Measurements from ENCODE around the gene WWP2. TPM values are rescaled to one million over a fixed set of nuclear protein-coding genes. Genes with fewer than 3 reads are reported as not detected.

The WWP2 gene
- total RNA-seq, 1 donor from 2014 or later = 16.9 TPM

DNA sequence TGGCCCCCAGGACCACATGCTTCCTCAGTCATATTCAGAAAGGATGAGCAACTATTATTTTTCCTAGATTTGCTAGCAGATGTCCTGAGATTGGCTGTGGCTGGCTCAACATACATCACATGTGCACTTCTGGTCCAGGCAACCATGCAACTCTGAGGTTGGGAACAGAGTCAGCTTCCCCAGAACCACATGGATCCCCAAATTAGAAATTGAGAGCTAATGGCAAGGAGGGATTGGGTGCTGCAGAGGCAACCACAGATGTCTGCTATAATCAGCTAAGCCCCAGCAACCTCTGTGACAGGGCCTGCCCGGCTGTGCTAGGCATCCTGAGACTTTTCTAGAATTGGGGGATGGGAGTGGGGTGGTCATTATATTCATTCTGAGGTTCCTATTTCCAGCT, 155.2 kb downstream of the WWP2 start:
- no peak for DNase-seq (ENCODE audit: low read depth)
- peak overlapping the region; percentile 25 for H3K4me3 ChIP-seq (ENCODE audit: low read depth, low read length)
- TF ChIP-seq, protein P1, sequence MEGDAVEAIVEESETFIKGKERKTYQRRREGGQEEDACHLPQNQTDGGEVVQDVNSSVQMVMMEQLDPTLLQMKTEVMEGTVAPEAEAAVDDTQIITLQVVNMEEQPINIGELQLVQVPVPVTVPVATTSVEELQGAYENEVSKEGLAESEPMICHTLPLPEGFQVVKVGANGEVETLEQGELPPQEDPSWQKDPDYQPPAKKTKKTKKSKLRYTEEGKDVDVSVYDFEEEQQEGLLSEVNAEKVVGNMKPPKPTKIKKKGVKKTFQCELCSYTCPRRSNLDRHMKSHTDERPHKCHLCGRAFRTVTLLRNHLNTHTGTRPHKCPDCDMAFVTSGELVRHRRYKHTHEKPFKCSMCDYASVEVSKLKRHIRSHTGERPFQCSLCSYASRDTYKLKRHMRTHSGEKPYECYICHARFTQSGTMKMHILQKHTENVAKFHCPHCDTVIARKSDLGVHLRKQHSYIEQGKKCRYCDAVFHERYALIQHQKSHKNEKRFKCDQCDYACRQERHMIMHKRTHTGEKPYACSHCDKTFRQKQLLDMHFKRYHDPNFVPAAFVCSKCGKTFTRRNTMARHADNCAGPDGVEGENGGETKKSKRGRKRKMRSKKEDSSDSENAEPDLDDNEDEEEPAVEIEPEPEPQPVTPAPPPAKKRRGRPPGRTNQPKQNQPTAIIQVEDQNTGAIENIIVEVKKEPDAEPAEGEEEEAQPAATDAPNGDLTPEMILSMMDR (conservative IDR thresholded peaks at IDR 0.05; ENCODE audit: low read depth, low read length) = no peak

DNA sequence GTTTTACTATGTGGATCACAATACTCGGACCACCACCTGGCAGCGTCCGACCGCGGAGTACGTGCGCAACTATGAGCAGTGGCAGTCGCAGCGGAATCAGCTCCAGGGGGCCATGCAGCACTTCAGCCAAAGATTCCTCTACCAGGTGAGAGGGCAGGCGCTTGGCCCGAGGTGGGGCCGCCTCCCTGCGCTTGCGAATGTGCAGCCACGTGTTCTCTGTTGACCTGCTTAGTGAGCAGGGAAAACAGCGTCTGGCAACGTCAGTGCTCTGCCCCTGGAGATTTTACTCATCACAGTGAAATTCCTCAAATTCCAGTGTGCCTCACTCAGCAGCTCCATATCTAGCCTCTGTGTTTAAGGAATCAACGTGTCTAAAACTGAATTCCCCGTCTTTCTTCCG, 155.6 kb downstream of the WWP2 start:
- TF ChIP-seq, protein P1 (conservative IDR thresholded peaks at IDR 0.05; ENCODE audit: low read depth, low read length) = no peak
- peak overlapping the region; percentile 25 for H3K4me3 ChIP-seq (ENCODE audit: low read depth, low read length)
- DNase-seq (ENCODE audit: low read depth) = peak; percentile 91

DNA sequence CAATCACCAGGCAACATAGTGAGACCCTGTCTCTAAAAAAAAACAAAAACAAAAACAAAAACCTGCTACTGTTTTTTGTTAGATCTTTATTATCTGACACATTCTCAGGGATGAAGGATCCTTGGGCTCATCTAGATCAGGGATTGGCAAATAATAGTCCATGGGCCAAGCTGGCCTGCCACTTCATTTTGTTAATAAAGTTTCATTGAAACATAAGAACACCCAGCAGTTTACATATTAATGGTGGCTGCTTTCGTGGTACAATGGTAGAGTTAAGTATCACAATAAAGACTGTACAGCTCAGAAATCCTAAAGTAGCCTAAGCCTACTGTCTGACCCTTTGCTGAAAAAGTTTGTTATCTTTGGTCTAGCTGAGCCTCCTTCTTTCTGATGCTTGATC, 156.1 kb downstream of the WWP2 start:
- no peak for DNase-seq (ENCODE audit: low read depth)
- peak overlapping the region; percentile 25 for H3K4me3 ChIP-seq (ENCODE audit: low read depth, low read length)

DNA sequence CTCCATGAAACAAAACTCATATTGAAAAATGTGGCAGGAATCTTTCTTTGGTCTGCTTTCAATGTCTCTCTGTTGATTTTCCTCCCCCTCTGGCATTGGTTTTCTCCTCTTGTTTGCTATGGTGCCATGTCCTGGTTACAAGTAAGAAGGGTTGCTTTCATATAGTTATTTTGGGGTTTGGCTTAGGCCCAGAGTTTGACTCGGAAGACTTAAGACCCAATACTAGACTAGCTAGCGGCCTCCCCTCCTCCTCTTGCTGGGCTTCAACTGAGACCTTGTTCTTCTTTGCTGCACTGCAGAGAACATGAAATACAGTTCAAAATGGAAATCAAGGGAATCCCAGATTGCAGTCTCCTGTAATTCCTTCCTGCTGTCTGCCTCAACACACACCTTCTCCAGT, 159.0 kb downstream of the WWP2 start:
- no peak overlapping the region for H3K4me3 ChIP-seq (ENCODE audit: low read depth, low read length)
- DNase-seq (ENCODE audit: low read depth) = no peak
- TF ChIP-seq, protein P1 (conservative IDR thresholded peaks at IDR 0.05; ENCODE audit: low read depth, low read length) = no peak

More for the DNA sequence above, 156.1 kb downstream of the WWP2 start:
- TF ChIP-seq, protein P1 (conservative IDR thresholded peaks at IDR 0.05; ENCODE audit: low read depth, low read length) = no peak

DNA sequence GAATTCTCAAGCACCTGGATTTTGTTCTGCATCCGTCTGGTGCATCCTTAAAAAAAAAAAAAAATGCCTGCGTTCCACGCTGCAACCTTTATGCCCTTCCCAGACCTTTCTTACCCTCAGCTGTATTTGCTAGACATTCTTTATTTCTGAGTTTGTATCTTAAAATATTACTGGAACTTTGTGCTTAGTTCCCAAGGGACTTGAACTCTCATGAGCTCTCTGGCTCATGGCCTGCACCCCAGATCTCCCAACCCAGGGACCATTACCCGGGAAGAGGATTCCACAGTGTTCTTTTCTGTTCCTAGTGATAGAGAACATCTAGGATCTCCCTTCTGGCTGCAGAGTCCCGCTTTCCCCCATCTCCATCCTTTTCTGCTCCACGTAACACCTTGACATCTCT, 160.1 kb downstream of the WWP2 start:
- DNase-seq (ENCODE audit: low read depth) = no peak
- H3K4me3 ChIP-seq (ENCODE audit: low read depth, low read length) = no peak overlapping the region
- TF ChIP-seq, protein P1 (conservative IDR thresholded peaks at IDR 0.05; ENCODE audit: low read depth, low read length) = no peak

DNA sequence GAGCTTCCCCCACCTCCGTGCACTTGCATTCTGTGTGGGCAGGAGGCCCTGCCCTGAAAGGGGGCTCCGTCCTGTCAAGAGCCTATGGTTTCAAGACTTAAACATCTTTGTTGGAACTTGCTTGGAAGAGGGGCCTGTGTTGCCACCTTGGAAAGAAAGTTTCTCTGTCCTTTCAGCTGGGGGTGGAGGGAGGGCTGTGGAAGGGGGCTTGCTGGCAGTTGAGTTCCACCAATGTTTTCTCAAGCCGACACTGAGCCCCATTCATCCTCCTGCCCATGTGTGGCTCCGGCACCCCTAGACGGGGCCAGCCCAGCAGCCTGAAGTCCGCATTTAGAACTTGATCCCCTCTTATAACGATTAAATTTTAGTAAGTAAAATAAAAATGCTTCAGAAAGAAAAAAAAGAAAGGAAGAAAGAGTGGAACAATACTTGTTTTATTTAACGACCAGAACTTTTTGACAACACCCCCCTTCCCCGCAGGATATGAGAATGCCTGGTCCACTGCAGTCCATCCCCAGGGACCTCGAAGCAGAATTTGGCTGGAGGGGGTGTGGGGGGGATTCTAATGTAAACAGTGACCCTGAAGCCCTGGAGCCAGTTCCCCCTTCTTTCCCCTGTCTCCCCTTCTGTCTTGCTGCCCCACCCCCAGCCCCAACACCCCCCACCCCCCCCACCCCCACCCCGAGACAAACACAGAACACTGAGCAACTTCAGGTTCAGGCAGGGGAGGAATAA, 162.1 kb downstream of the WWP2 start:
- no peak for DNase-seq (ENCODE audit: low read depth)
- H3K4me3 ChIP-seq (ENCODE audit: low read depth, low read length) = no peak overlapping the region
- TF ChIP-seq, protein P1 (conservative IDR thresholded peaks at IDR 0.05; ENCODE audit: low read depth, low read length) = no peak

DNA sequence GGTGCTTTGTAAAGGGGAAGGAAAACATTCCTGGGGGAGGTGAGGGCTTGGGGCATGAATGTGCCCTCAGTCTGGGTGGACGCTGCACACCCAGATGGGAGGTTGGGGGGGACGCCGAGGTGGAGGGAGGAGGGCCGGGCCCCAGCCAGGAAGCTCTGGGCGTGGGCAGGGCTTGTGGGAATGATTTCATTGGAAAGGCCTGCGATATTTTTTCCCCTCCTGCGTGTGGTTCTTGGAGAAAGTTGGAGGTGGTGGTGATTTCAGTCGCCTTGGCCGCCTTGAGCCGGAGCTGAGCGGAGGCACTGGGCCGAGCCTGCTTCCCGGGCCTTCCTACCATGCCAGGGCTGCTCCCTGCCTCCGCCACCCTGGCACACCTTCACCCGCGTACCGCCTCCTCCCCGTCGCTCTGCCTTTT, 162.7 kb downstream of the WWP2 start:
- DNase-seq (ENCODE audit: low read depth) = peak; percentile 29
- H3K4me3 ChIP-seq (ENCODE audit: low read depth, low read length) = peak overlapping the region; percentile 29
- TF ChIP-seq, protein P1 (conservative IDR thresholded peaks at IDR 0.05; ENCODE audit: low read depth, low read length) = no peak

Measured in epithelial cell of proximal tubule (primary cell).